A673 (cell line): ENCODE measurements around the gene ZNF580. TPM values are rescaled to one million over a fixed set of nuclear protein-coding genes. Genes with fewer than 3 reads are reported as not detected.

Experiments
- BruUV-seq: library from RNA; stranded (reverse); fragments of 400-500 nt; replicated peaks from 2 replicates; lab custom pipeline; 2021; lab: Mats Ljungman, UMichigan
- CTCF ChIA-PET: fragments of 300-600 bp; sonication (Branson Sonifier 250); formaldehyde crosslinking; loops from one replicate; lab custom pipeline; 2022; ENCODE audit warnings: antibody characterized with exemption; lab: Charles Lee
- POLR2A ChIA-PET: fragments of 300-600 bp; sonication (Branson Sonifier 250); formaldehyde crosslinking; loops from one replicate; lab custom pipeline; 2022; ENCODE audit warnings: antibody characterized with exemption; ENCODE audit not compliant: low non-redundant PET; lab: Charles Lee
- DNase-seq: peaks from one replicate; pipeline ENCODE4 v3.0.0-alpha.2; 2015; ENCODE audit warnings: low spot score
- H3K27ac ChIP-seq: fragments of 200-600 bp; sonication (generic); 2 replicates; pipeline ENCODE4 v1.5.1; 2016; ENCODE audit warnings: mixed run types, low read depth, mild to moderate bottlenecking, mixed read lengths, antibody characterized with exemption, low read length; ENCODE audit not compliant: poor library complexity, severe bottlenecking
- H3K27me3 ChIP-seq: fragments of 200-600 bp; sonication (generic); replicated peaks from 2 replicates; pipeline ENCODE4 v1.6.1; 2017; ENCODE audit warnings: mixed run types, low read depth, mild to moderate bottlenecking, mixed read lengths, antibody characterized with exemption, low read length; ENCODE audit not compliant: insufficient read depth, poor library complexity
- H3K36me3 ChIP-seq: fragments of 200-600 bp; sonication (generic); 2 replicates; pipeline ENCODE4 v1.6.1; 2016; ENCODE audit warnings: mixed run types, mild to moderate bottlenecking, mixed read lengths, antibody characterized with exemption, low read length; ENCODE audit not compliant: insufficient read depth, poor library complexity, severe bottlenecking
- H3K4me1 ChIP-seq: fragments of 200-600 bp; sonication (generic); 2 replicates; pipeline ENCODE4 v1.6.1; 2017; ENCODE audit warnings: mixed run types, mild to moderate bottlenecking, mixed read lengths, antibody characterized with exemption, low read length; ENCODE audit not compliant: insufficient read depth, poor library complexity, severe bottlenecking
- H3K4me3 ChIP-seq: fragments of 200-600 bp; sonication (generic); 2 replicates; pipeline ENCODE4 v1.5.1; 2016; ENCODE audit warnings: low read depth, mixed run types, mild to moderate bottlenecking, mixed read lengths, low read length; ENCODE audit not compliant: poor library complexity, severe bottlenecking
- H3K9me3 ChIP-seq: fragments of 200-600 bp; sonication (generic); 2 replicates; pipeline ENCODE4 v1.6.1; 2016; ENCODE audit warnings: mixed run types, low read depth, mild to moderate bottlenecking, mixed read lengths, antibody characterized with exemption, low read length; ENCODE audit not compliant: poor library complexity, severe bottlenecking
- CTCF ChIP-seq: fragments of 300-800, 200-600 bp; sonication (generic); conservative IDR thresholded peaks from 2 replicates; pipeline ENCODE4 v1.5.1; 2017; ENCODE audit warnings: low read depth, mild to moderate bottlenecking, antibody characterized with exemption, low read length, moderate library complexity, mixed read lengths
- EZH2 ChIP-seq: fragments of 200-600 bp; sonication (generic); IDR thresholded peaks from 2 replicates; pipeline ENCODE4 v1.6.1; 2017; ENCODE audit warnings: borderline replicate concordance, low read depth, mild to moderate bottlenecking, mixed read lengths, antibody characterized with exemption, low read length; ENCODE audit not compliant: poor library complexity, severe bottlenecking
- intact Hi-C: fragments of 100-400 bp; cut with micrococcal nuclease; formaldehyde crosslinking; loops from one replicate; pipeline ENCODE4 v1.10.0; 2022; ENCODE audit not compliant: unreplicated experiment
- total RNA-seq: library from RNA; stranded (reverse); gene quantifications from 2 replicates; pipeline ENCODE4 v1.2.3, GENCODE V29; 2021

ZNF580 gene
- total RNA-seq, 1 experiment from 2014 or later = 49.1 TPM

DNA sequence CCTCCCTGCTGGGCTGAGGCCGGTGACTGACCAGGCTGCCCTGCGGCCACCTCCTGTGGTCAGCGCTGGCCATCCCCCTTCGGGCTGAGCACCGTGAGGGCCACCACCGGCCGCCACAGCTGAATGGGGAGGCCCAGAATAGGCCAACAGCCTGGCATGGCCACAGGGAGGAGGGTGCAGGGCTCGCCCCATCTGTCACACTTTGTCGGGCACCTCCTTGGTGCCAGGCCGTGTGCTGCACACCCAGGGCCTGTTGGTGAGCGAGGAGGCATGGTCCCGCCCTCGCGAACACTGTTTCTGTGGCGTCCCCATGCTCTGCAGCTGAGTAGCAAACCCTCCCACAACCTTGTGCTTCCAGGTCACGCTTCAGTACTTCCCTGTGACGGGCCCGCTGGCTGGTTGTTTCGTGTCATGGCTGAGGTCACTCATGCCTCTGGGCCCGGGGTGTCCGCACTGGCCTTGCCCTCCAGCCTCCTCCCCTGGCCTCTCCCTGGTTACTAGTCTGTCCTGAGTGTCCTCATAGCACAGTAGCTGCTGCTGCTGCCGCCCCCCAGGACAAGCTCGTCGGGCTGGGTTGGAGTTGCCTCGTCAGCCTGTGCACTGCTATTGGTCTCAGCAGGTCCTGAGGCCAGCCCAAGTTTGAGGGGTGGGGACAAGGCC, 49.4 kb downstream of the ZNF580 start:
- intact Hi-C loops = no loop called here
- H3K27me3 ChIP-seq = no peaks in the 10 kb centered on the region
- H3K9me3 ChIP-seq = no peaks in the 10 kb centered on the region
- ChIA-PET POLR2A (no interaction called here), CTCF (interaction anchor here (1.1 kb wide), 1 partner anchor 13 kb away, joined by 3 read pairs; no protein-coding TSS in a partner anchor)
- no peaks in the 10 kb centered on the region for H3K4me1 ChIP-seq
- TF ChIP-seq EZH2 (no peak), CTCF (no peak)
- no TSS peak for BruUV-seq
- DNase-seq = no peak
- peaks cover 49% of the 10 kb centered on the region for H3K36me3 ChIP-seq
- H3K27ac ChIP-seq = no peak overlapping the region
- H3K4me3 ChIP-seq = no peak overlapping the region

- POLR2A ChIA-PET = no interaction called here
Observed at GRCh38 chr19:55690769-55691545, 50.2 kb downstream of the ZNF580 start.

More at GRCh38 chr19:55690769-55691545, 50.2 kb downstream of the ZNF580 start:
- Histone ChIP-seq H3K4me3 (no peak overlapping the region), H3K4me1 (no peaks in the 10 kb centered on the region), H3K9me3 (no peaks in the 10 kb centered on the region), H3K36me3 (peaks cover 47% of the 10 kb centered on the region), H3K27me3 (no peaks in the 10 kb centered on the region), H3K27ac (no peak overlapping the region)
- BruUV-seq = no TSS peak
- no peak for DNase-seq
- intact Hi-C loops = no loop called here
- TF ChIP-seq EZH2 (no peak), CTCF (no peak)
- CTCF ChIA-PET = interaction anchor here (0.9 to 1.1 kb wide), 2 partner anchors 12 to 38 kb away, joined by 3 to 4 read pairs; no protein-coding TSS in a partner anchor
